Activated CD8-positive, alpha-beta memory T cell treated with anti-CD3 and anti-CD28 coated beads, Interleukin-2, amount 10 ng/mL, durations not matched to agents 7 days and 5 days (primary cell): ENCODE results near the gene EFCAB6. TPM values are rescaled to one million over a fixed set of nuclear protein-coding genes. Genes with fewer than 3 reads are reported as not detected.

Source experiments
- ATAC-seq: fragments of 150-1000 bp; cut with Tn5 transposase; one replicate; pipeline ENCODE4 v1.10.0; 2021; ENCODE audit warnings: moderate library complexity
- CTCF ChIA-PET: fragments of 350-600 bp; sonication (Branson Sonifier 250); formaldehyde crosslinking; loops from one replicate; lab custom pipeline; 2021; ENCODE audit warnings: antibody characterized with exemption; lab: Charles Lee
- DNase-seq: peaks from one replicate; pipeline ENCODE4 v3.0.0-alpha.2; 2020
- H3K27ac Mint-ChIP-seq: one replicate; pipeline ENCODE4 v1.8.0; 2021; ENCODE audit warnings: mild to moderate bottlenecking, mixed read lengths
- H3K27me3 Mint-ChIP-seq: one replicate; pipeline ENCODE4 v1.8.0; 2021; ENCODE audit warnings: mixed read lengths
- H3K36me3 Mint-ChIP-seq: one replicate; pipeline ENCODE4 v1.8.0; 2021; ENCODE audit warnings: mild to moderate bottlenecking, mixed read lengths
- H3K4me1 Mint-ChIP-seq: one replicate; pipeline ENCODE4 v1.8.0; 2021; ENCODE audit warnings: mixed read lengths
- H3K4me3 Mint-ChIP-seq: one replicate; pipeline ENCODE4 v1.8.0; 2021; ENCODE audit warnings: mild to moderate bottlenecking, moderate library complexity, mixed read lengths
- H3K9me3 Mint-ChIP-seq: one replicate; pipeline ENCODE4 v1.8.0; 2022; ENCODE audit warnings: low read depth, mixed read lengths
- total RNA-seq, 2 experiments: library from RNA; stranded (reverse); gene quantifications; one replicate each; pipeline ENCODE4 v1.2.3, GENCODE V29; 2021

Gene EFCAB6
- total RNA-seq, 2 experiments from 2014 or later, result 0.14 to 0.32 TPM

GRCh38 chr22:43831561-43832392 is 19.7 kb upstream of the EFCAB6 start:
- ATAC-seq (no peak), DNase-seq (no peak)
- H3K4me1 Mint-ChIP-seq, result no peaks in the 10 kb centered on the region
- no peaks in the 10 kb centered on the region for H3K36me3 Mint-ChIP-seq
- H3K9me3 Mint-ChIP-seq, result no peaks in the 10 kb centered on the region
- H3K4me3 Mint-ChIP-seq, result no peak overlapping the region
- H3K27ac Mint-ChIP-seq, result no peak overlapping the region
- peaks cover 6% of the 10 kb centered on the region for H3K27me3 Mint-ChIP-seq
- CTCF ChIA-PET, result no interaction called here

DNA sequence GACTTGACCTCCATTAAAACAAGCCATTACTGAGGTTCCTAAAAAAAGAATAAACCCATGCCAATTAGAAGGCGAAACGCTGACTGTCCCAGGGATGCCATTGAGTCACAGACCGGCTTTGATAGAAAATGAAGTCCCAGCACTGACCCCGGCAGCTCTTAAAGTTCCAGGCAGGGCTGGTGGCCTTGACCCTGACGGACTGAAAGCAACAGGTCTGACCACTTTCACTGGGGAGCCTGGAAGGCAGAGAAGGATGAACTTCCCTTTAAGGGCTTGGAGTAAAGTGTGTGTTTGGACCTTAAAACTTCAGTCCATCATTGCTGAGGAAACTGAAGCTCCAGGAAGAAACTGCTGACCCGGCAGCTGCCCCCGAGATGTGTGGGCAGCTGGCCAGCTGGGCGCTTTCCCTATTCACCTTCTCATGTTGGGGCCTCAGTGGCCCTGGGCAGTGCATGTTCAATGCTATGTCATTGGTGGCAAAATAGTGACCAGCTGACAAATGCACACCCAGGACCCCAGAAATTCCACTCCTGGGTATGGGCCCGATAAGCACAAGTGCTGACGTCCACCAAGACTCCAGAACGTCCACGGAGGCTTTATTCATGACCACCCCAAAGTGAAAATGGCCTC is 18.9 kb upstream of the EFCAB6 start:
- Mint-ChIP-seq H3K36me3 (no peaks in the 10 kb centered on the region), H3K4me1 (no peaks in the 10 kb centered on the region), H3K9me3 (no peaks in the 10 kb centered on the region), H3K27me3 (peaks cover 6% of the 10 kb centered on the region), H3K27ac (no peak overlapping the region), H3K4me3 (no peak overlapping the region)
- CTCF ChIA-PET, result no interaction called here
- no peak for ATAC-seq
- DNase-seq, result no peak

DNA sequence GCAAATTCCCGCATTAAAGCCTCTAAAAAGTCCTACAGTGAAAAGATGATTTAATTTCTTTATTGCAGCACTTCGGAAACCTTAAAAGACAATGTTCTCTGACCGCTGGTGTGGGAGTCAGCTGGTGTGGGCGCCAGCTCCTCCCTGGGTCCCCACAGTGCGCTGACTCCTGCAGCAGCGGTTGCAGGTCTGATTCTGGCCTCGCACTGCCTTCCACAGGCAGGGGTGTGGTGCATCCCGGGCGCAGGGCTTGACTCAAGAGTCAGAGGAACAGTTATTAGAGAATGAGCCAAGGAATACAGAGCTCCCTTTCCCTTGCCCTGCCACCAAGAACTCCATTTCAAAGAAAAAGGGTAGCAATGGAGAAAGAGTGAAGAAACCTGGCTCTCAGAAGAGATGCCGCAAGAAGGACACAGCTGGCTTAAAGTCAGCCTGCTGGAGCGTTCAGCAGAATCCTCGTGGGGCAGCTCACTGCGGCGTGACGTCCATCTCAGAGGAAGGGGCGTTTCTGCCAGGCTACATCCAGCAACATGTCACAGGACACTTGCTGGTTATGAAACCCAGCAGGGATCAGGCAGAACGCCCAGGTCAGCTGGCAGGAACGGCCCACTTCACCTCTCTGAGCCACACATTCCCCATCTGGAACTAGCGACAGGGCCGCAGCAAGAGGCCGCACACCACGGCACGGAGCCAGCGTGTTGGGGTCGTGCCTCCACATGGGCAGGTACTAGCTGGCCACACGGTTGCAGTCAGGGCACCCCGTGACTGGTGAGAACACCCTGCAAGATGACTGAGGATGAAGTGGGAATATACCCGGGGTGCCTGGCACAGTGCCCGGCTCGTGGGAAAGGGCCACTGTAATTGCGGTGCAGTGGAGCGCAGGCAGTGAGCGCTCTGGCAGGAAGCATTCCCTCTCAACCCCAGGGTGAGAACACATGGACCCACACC is 18.1 kb upstream of the EFCAB6 start:
- CTCF ChIA-PET, result no interaction called here
- ATAC-seq (no peak), DNase-seq (no peak)
- H3K36me3 Mint-ChIP-seq, result no peaks in the 10 kb centered on the region
- no peak overlapping the region for H3K27ac Mint-ChIP-seq
- no peaks in the 10 kb centered on the region for H3K4me1 Mint-ChIP-seq
- no peaks in the 10 kb centered on the region for H3K9me3 Mint-ChIP-seq
- peaks cover under 1% of the 10 kb centered on the region for H3K27me3 Mint-ChIP-seq
- H3K4me3 Mint-ChIP-seq, result no peak overlapping the region

GRCh38 chr22:43828998-43829782 is 17.1 kb upstream of the EFCAB6 start:
- CTCF ChIA-PET, result no interaction called here
- H3K4me1 Mint-ChIP-seq, result no peaks in the 10 kb centered on the region

DNA sequence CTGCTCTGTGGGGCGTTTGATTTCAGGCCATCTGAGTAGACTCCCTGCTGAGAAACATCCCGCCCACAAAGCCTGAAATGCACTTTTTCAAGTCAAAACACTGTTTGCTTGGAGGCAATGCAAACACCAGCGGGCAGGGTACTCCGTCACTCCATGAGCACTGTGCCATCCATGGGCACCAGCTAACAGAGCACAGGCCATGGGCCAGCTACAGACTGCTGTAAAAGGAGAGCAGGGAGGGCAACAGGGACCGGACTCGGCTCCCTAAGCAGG is 16.6 kb upstream of the EFCAB6 start:
- no peak overlapping the region for H3K4me3 Mint-ChIP-seq
- H3K27ac Mint-ChIP-seq, result no peak overlapping the region
- no peaks in the 10 kb centered on the region for H3K36me3 Mint-ChIP-seq
- H3K9me3 Mint-ChIP-seq, result no peaks in the 10 kb centered on the region
- ATAC-seq (no peak), DNase-seq (no peak)
- CTCF ChIA-PET, result no interaction called here
- H3K4me1 Mint-ChIP-seq, result no peaks in the 10 kb centered on the region
- H3K27me3 Mint-ChIP-seq, result no peaks in the 10 kb centered on the region

More at GRCh38 chr22:43828998-43829782, 17.1 kb upstream of the EFCAB6 start:
- Mint-ChIP-seq H3K4me3 (no peak overlapping the region), H3K27me3 (no peaks in the 10 kb centered on the region), H3K36me3 (no peaks in the 10 kb centered on the region), H3K27ac (no peak overlapping the region), H3K9me3 (no peaks in the 10 kb centered on the region)
- DNase-seq (no peak), ATAC-seq (no peak)

DNA sequence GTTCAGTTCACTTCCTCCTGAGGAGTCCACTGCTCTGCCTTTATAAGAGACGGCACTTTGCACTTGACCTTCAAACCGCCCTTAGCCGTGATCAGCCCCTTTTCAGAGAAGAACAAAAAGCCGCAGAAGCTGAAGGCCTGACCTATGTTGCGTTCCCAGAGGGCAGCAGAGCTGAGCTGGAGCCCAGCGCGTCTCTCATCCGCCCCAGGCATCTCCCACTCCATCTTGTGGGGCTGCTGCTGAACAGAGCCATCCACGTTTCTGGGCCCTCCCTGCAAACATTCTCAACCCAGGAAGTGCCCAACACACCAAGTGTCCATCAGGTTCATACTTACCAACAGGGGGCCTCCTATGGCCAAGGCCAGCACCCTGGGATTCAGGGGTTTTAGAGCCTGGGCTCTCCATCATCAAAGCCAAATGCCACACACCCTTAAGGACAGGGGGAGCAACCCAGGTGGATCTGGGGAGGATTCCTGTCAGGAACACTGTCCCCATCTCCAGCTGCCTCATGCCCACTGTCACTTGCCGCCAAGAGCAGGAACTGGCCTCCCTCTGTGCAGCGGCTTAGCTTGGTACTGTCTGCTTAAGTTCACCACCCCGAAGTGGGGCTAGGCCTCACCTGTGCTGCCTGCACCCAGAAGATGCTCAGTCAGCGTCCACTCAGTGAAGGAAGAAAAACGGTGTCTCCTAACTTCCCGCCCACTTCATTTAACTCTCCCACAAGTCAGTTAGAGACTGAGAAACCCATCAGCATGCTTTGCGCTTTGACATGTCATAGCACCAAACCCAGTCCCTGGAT is 16.0 kb upstream of the EFCAB6 start:
- ATAC-seq (no peak), DNase-seq (no peak)
- Mint-ChIP-seq H3K4me3 (no peak overlapping the region), H3K27ac (no peak overlapping the region), H3K4me1 (no peaks in the 10 kb centered on the region), H3K9me3 (no peaks in the 10 kb centered on the region), H3K36me3 (no peaks in the 10 kb centered on the region), H3K27me3 (no peaks in the 10 kb centered on the region)
- CTCF ChIA-PET, result interaction anchor here (1.3 kb wide), 1 partner anchor 16 kb away, joined by 5 read pairs; the partner anchor contains the start of gene EFCAB6

DNA sequence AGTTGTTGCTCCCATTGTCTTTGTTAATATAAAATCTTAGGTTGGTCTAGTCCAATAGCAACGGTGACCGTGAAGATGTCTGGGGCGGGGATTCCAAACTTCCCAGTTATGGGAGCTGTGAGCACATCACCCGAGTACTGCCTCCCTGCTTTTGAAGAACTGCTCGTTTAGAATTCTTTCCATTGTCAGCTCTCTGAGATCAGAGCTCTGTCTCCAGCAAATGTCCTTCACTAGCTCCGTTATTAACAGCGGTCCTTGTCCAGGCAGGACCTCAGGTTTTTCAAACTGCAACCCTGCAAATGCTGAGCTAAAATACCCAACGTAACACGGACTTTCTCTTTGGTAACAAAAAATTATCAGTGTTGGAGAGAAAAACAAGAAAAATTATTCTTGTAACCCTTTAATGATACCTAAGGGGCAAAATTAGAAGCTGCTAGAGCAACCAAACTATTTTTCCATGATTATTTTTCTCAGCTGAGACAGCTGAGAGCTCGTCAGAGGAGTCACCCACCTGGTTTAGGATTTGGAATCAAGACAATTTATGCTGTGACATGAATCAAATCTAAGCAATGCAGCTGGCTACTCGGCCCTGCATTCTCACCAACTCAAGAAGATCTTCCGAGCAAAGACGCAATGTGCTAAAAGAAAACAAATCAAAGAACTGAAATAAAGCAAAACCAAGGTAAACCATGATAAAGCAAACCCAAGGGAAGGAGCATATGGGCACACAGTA is 15.1 kb upstream of the EFCAB6 start:
- DNase-seq, result no peak
- Mint-ChIP-seq H3K36me3 (no peaks in the 10 kb centered on the region), H3K4me3 (no peak overlapping the region), H3K27ac (no peak overlapping the region), H3K9me3 (no peaks in the 10 kb centered on the region), H3K27me3 (no peaks in the 10 kb centered on the region), H3K4me1 (no peaks in the 10 kb centered on the region)
- CTCF ChIA-PET, result interaction anchor here (1.3 kb wide), 1 partner anchor 15 kb away, joined by 5 read pairs; the partner anchor contains the start of gene EFCAB6
- no peak for ATAC-seq

DNA sequence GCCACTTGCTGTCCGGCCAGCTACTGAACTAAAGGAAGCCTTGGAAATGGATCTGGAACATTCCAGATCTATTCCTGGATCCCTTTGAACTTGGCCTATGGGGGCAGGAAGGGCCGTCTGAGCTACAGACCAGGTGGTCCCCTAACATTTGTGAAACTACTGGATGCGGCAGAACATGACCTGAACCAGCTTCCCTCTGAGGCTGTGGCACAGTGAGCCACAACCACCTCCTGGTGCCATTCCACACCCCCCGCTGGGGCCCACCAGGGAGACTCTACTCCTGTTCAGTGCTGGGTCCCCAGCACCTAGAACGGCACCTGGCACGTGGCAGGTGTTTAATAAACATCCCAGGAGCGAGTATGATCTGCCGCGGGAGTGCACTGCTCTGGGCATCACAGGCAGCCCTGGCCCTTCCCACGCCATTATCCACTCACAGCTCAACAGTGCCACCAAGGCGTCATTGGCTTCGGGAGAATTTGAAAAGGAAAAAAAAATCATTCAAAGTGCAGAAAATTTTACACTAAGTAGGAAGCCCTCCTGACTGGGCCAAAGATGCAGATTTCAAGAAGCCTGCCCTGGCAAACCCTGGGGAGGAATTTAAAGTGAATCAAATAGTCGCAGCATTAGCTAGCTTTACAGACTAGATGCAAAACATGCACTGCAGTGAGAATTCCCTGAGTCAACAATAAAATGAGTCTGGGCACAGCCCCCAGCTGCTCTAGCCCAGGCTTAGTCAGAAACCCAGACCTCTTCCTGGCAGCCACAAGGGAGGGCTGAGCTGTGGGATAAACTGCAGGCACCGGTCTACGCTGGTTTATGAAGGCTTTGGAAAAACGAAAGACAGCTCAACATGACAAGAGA is 14.3 kb upstream of the EFCAB6 start:
- Mint-ChIP-seq H3K27me3 (no peaks in the 10 kb centered on the region), H3K36me3 (no peaks in the 10 kb centered on the region)

GRCh38 chr22:43825651-43826050 is 13.5 kb upstream of the EFCAB6 start:
- CTCF ChIA-PET, result no interaction called here
- DNase-seq (no peak), ATAC-seq (no peak)
- H3K27me3 Mint-ChIP-seq, result no peaks in the 10 kb centered on the region
- no peak overlapping the region for H3K27ac Mint-ChIP-seq
- H3K4me3 Mint-ChIP-seq, result no peak overlapping the region
- H3K9me3 Mint-ChIP-seq, result no peaks in the 10 kb centered on the region
- H3K36me3 Mint-ChIP-seq, result no peaks in the 10 kb centered on the region
- no peaks in the 10 kb centered on the region for H3K4me1 Mint-ChIP-seq

More for the DNA sequence above, 14.3 kb upstream of the EFCAB6 start:
- no peak overlapping the region for H3K4me3 Mint-ChIP-seq
- ATAC-seq, result no peak
- no peak for DNase-seq
- H3K27ac Mint-ChIP-seq, result no peak overlapping the region
- CTCF ChIA-PET, result interaction anchor here (1.3 kb wide), 1 partner anchor 14 kb away, joined by 5 read pairs; the partner anchor contains the start of gene EFCAB6
- H3K4me1 Mint-ChIP-seq, result no peaks in the 10 kb centered on the region
- H3K9me3 Mint-ChIP-seq, result no peaks in the 10 kb centered on the region

- Mint-ChIP-seq H3K27ac (no peak overlapping the region), H3K9me3 (no peaks in the 10 kb centered on the region), H3K4me3 (no peak overlapping the region), H3K4me1 (no peaks in the 10 kb centered on the region), H3K27me3 (no peaks in the 10 kb centered on the region), H3K36me3 (no peaks in the 10 kb centered on the region)
- ATAC-seq (no peak), DNase-seq (no peak)
- CTCF ChIA-PET, result no interaction called here
These were observed 12.8 kb upstream of the EFCAB6 start for GRCh38 chr22:43824724-43825420.
